Measurements from ENCODE around the gene ZCCHC7. TPM values are rescaled to one million over a fixed set of nuclear protein-coding genes. Genes with fewer than 3 reads are reported as not detected.

ZCCHC7 gene
- total and polyA plus RNA-seq, 2 of the 8 experiments (the other 6 are each of a cell fraction or from before 2014, with no cell fraction given): 12.2 to 27.5 TPM

- H4K5ac ChIP-seq (ENCODE audit: insufficient read length, low read depth, low read length): no peak overlapping the region
- CTCF ChIA-PET (ENCODE audit: partially characterized antibody): interaction anchor here (0.6 to 1.9 kb wide), 4 partner anchors 11 to 113 kb away, joined by 3 to 6 read pairs (median 4); no protein-coding TSS in a partner anchor
These were observed 233.4 kb downstream of the ZCCHC7 start for GRCh38 chr9:37353791-37354190.

More at GRCh38 chr9:37353791-37354190, 233.4 kb downstream of the ZCCHC7 start:
- Histone ChIP-seq H3K18ac (ENCODE audit: extremely low read depth, low read length) (no peak overlapping the region), H2AK5ac (ENCODE audit: low read depth, low read length) (no peak overlapping the region), H2AFZ (ENCODE audit: low read length) (no peak overlapping the region), H2BK15ac (ENCODE audit: low read length) (no peak overlapping the region), H3K9me3 (ENCODE audit: insufficient read depth in 2 of 2, low read depth in 1 of 2, low read length in 1 of 2) (no peaks in the 10 kb centered on the region), H3K4me3 (ENCODE audit: extremely low read depth in 1 of 4, insufficient read depth in 2 of 4, low read depth in 3 of 4, low read length in 4 of 4) (no peak overlapping the region), H3K4me1 (replicated peaks in 1 of 4; ENCODE audit: control insufficient read depth in 3 of 4, insufficient read depth in 4 of 4, low read length in 3 of 4) (no peaks in the 10 kb centered on the region), H3K79me2 (ENCODE audit: control insufficient read depth in 1 of 2, insufficient read depth in 2 of 2, low read length in 2 of 2) (no peaks in the 10 kb centered on the region), H2BK120ac (replicated peaks; ENCODE audit: low read depth, low read length) (no peak overlapping the region), H3K56ac (replicated peaks; ENCODE audit: insufficient read length, low read depth, low read length) (no peak overlapping the region), H3K79me1 (ENCODE audit: low read depth, low read length) (no peaks in the 10 kb centered on the region), H3K36me3 (ENCODE audit: control insufficient read depth in 2 of 4, insufficient read depth in 4 of 4, low read length in 3 of 4) (peaks cover 0 to 2% (median 0%) of the 10 kb centered on the region in 4 experiments; a peak in 1 of 8 replicates), H4K8ac (ENCODE audit: extremely low read depth, insufficient read depth, low read length) (no peak overlapping the region), H3K23me2 (ENCODE audit: low read depth, low read length) (no peaks in the 10 kb centered on the region), H3K27ac (ENCODE audit: low read depth, low read length) (no peak overlapping the region), H3K4ac (replicated peaks; ENCODE audit: insufficient read length, low read depth, low read length) (no peak overlapping the region), H3K4me2 (ENCODE audit: insufficient read depth in 1 of 2, low read depth in 2 of 2, low read length in 2 of 2) (no peak overlapping the region), H3K9ac (replicated peaks in 1 of 4; ENCODE audit: extremely low read depth in 1 of 4, low read depth in 3 of 4, low read length in 3 of 4) (no peak overlapping the region), H2BK12ac (ENCODE audit: low read depth, low read length) (no peak overlapping the region), H3K23ac (ENCODE audit: insufficient read length) (no peak overlapping the region), H3K14ac (ENCODE audit: insufficient read length) (no peak overlapping the region), H2BK5ac (ENCODE audit: low read depth, low read length) (no peak overlapping the region), H3K27me3 (replicated peaks in 1 of 4; ENCODE audit: control insufficient read depth in 3 of 4, extremely low read depth in 1 of 4, insufficient read depth in 3 of 4, low read length in 3 of 4) (no peaks in the 10 kb centered on the region), H4K91ac (replicated peaks; ENCODE audit: insufficient read length, low read length) (no peak overlapping the region), H4K20me1 (replicated peaks in 1 of 2; ENCODE audit: control insufficient read depth in 1 of 2, insufficient read depth in 2 of 2, low read length in 2 of 2) (peaks cover 0 to 4% of the 10 kb centered on the region in 2 experiments), H2BK20ac (ENCODE audit: low read length) (no peak overlapping the region)
- DNase-seq (ENCODE audit: low read depth in 1 of 2, low spot score in 2 of 2) (no peak), FAIRE-seq (no peak)
- WGBS, 2 experiments (ENCODE audit: extremely low coverage in 1 of 2, insufficient coverage in 1 of 2, insufficient read length in 1 of 2, insufficient replicate concordance in 2 of 2, low coverage in 1 of 2, low lambda C conversion rate in 2 of 2, missing lambda C conversion rate in 1 of 2): 90% methylated on average over 2 of the region's 2 CpGs; no CpG with 5 or more reads in 1 of the 2 experiments
- TF ChIP-seq SRF (IDR thresholded peaks at IDR 0.05; ENCODE audit: low read depth, low read length) (no peak), POU5F1 (IDR thresholded peaks at IDR 0.05; ENCODE audit: low read depth, low read length) (no peak), NRF1 (IDR thresholded peaks at IDR 0.05; ENCODE audit: low read depth, low read length) (no peak), POLR2A (IDR thresholded peaks at IDR 0.05; ENCODE audit: control extremely low read depth in 1 of 2, low read depth in 2 of 2, low read length in 2 of 2) (no peak), CTBP2 (IDR thresholded peaks at IDR 0.05; ENCODE audit: borderline replicate concordance, insufficient read depth, insufficient read length, low read length) (no peak), JUND (IDR thresholded peaks at IDR 0.05; ENCODE audit: low read length) (no peak)
- POLR2A ChIA-PET (ENCODE audit: partially characterized antibody): no interaction called here
